ENCODE measurements around the gene RWDD3.

DNA sequence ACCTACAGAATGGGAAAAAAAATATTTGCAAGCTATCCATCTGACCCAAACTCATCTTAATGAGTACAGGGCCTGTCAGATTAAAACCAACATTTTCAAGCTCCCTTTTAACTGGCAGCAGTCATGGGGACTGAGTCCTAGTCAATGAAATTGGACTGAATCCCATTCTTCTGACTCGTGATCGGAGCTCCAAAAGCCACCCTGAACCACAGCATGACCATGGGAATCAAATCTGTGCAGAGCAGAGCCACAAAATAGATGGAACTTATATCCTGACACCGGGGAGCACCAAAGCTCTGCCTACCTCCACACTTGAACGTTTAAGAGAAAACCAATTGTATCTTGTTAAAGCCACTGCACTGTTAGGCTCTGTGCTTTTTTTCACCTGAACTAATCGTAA is 5.0 kb upstream of the RWDD3 start:
- TF ChIP-seq, protein P1, sequence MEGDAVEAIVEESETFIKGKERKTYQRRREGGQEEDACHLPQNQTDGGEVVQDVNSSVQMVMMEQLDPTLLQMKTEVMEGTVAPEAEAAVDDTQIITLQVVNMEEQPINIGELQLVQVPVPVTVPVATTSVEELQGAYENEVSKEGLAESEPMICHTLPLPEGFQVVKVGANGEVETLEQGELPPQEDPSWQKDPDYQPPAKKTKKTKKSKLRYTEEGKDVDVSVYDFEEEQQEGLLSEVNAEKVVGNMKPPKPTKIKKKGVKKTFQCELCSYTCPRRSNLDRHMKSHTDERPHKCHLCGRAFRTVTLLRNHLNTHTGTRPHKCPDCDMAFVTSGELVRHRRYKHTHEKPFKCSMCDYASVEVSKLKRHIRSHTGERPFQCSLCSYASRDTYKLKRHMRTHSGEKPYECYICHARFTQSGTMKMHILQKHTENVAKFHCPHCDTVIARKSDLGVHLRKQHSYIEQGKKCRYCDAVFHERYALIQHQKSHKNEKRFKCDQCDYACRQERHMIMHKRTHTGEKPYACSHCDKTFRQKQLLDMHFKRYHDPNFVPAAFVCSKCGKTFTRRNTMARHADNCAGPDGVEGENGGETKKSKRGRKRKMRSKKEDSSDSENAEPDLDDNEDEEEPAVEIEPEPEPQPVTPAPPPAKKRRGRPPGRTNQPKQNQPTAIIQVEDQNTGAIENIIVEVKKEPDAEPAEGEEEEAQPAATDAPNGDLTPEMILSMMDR (IDR thresholded peaks at IDR 0.05; ENCODE audit: insufficient read depth, low read length), result no peak
- TF ChIP-seq POLR2AphosphoS5 (IDR thresholded peaks at IDR 0.05; ENCODE audit: low read depth), result no peak

Measured in HL-60 (cell line).